SH-SY5Y (cell line): ENCODE data around the gene UCK1.

ENCODE experiments used
- GATA2 ChIP-seq: IDR thresholded peaks from 2 replicates; pipeline ENCODE4 v1.6.1; 2011; ENCODE audit warnings: mild to moderate bottlenecking, low read depth, low read length
- GATA3 ChIP-seq: IDR thresholded peaks from 2 replicates; pipeline ENCODE4 v1.6.1; 2011; ENCODE audit warnings: low read depth, mild to moderate bottlenecking, low read length, moderate library complexity

GRCh38 chr9:131511416-131511815, 19.6 kb downstream of the UCK1 start:
- TF ChIP-seq GATA2 (no peak), GATA3 (no peak)
